Smooth muscle cell (in vitro differentiated cells): Measurements from ENCODE around the gene CLEC18B. TPM values are rescaled to one million over a fixed set of nuclear protein-coding genes. Genes with fewer than 3 reads are reported as not detected.
"Not testable (repeated sequence)": the region's sequence is repeated elsewhere in the genome, so short reads cannot be mapped to it uniquely, and the experiment has no call there.

ENCODE experiments used
- DNase-seq: peaks from one replicate; lab custom pipeline; 2025; ENCODE audit not compliant: unreplicated experiment; lab: John Stamatoyannopoulos, UW
- H2AFZ ChIP-seq: fragments of 200-600 bp; sonication (generic); 2 replicates; pipeline ENCODE4 v1.6.0; 2016; ENCODE audit warnings: antibody characterized with exemption, low read depth, mild to moderate bottlenecking
- H3F3A ChIP-seq: fragments of 200-600 bp; sonication (generic); 2 replicates; pipeline ENCODE4 v1.6.0; 2017; ENCODE audit warnings: antibody characterized with exemption, low read depth
- H3K27ac ChIP-seq: fragments of 200-600 bp; sonication (generic); 2 replicates; pipeline ENCODE4 v1.5.1; 2016; ENCODE audit warnings: low read depth, mild to moderate bottlenecking
- H3K27me3 ChIP-seq: fragments of 200-600 bp; sonication (generic); 2 replicates; pipeline ENCODE4 v1.6.1; 2016; ENCODE audit warnings: low read depth, mild to moderate bottlenecking
- H3K36me3 ChIP-seq: fragments of 200-600 bp; sonication (generic); 2 replicates; pipeline ENCODE4 v1.5.1; 2016; ENCODE audit warnings: low read depth
- H3K4me1 ChIP-seq: fragments of 200-600 bp; sonication (generic); 2 replicates; pipeline ENCODE4 v1.5.1; 2016; ENCODE audit warnings: low read depth
- H3K4me2 ChIP-seq: fragments of 200-600 bp; sonication (generic); 2 replicates; pipeline ENCODE4 v1.6.0; 2016; ENCODE audit warnings: mild to moderate bottlenecking
- H3K4me3 ChIP-seq: fragments of 200-600 bp; sonication (generic); 2 replicates; pipeline ENCODE4 v1.5.1; 2016; ENCODE audit warnings: mild to moderate bottlenecking
- H3K79me2 ChIP-seq: fragments of 200-600 bp; sonication (generic); 2 replicates; pipeline ENCODE4 v1.6.0; 2016; ENCODE audit warnings: low read depth, mild to moderate bottlenecking
- H3K9ac ChIP-seq: fragments of 200-600 bp; sonication (generic); 2 replicates; pipeline ENCODE4 v1.6.0; 2016; ENCODE audit warnings: low read depth
- H3K9me3 ChIP-seq: fragments of 200-600 bp; sonication (generic); replicated peaks from 2 replicates; pipeline ENCODE4 v1.5.1; 2016; ENCODE audit warnings: low read depth
- H4K20me1 ChIP-seq: fragments of 200-600 bp; sonication (generic); 2 replicates; pipeline ENCODE4 v1.6.0; 2016; ENCODE audit warnings: low read depth
- WGBS: methylation state at CpG from one replicate; pipeline ENCODE4 v1.1.7; 2016; ENCODE audit warnings: low lambda C conversion rate; 5-methylcytosine and 5-hydroxymethylcytosine counted together
- polyA plus RNA-seq: library from polyadenylated mRNA; unstranded; fragments of >200 nt; fragmentation: Nextera tagmentation; extraction: Ambion mirVana; gene quantifications from 2 replicates; pipeline ENCODE4 v1.2.1, GENCODE V29; 2016
- total RNA-seq: library from RNA; depleted of rRNA; stranded (reverse); fragments of >200 nt; gene quantifications from 2 replicates; pipeline ENCODE4 v1.2.3, GENCODE V29; 2014

CLEC18B gene
- total and polyA plus RNA-seq, 2 experiments from 2014 or later: 0.87 to 1.4 TPM

DNA sequence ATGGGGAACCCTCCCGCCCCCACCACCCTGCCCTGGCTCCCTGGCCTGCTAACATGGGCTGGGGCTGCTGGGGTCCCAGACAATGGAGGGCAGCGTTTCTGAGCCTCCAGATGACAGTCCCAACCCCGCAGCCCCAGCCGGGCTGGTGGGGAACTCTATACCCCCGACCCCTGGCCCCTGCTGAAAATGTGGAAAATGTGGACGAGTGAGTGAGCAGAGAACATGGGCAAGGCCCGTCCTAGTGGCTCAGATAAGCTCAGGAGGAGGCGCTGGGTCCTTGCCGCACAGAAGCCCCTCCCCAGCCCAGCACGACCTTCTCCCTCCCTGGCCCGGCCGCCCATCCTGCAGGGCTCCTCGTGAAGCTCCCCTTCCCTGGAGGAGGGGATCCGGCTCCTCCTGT, 1.5 kb downstream of the CLEC18B start:
- H3K27ac ChIP-seq, H3K4me3 ChIP-seq, H3K4me2 ChIP-seq, H3K27me3 ChIP-seq, H3K36me3 ChIP-seq, H3K4me1 ChIP-seq, H3K9ac ChIP-seq, H3K9me3 ChIP-seq, DNase-seq, H4K20me1 ChIP-seq, H3F3A ChIP-seq, H3K79me2 ChIP-seq, H2AFZ ChIP-seq: not testable (repeated sequence)
- 57% methylated on average over 5 of the region's 14 CpGs for WGBS

DNA sequence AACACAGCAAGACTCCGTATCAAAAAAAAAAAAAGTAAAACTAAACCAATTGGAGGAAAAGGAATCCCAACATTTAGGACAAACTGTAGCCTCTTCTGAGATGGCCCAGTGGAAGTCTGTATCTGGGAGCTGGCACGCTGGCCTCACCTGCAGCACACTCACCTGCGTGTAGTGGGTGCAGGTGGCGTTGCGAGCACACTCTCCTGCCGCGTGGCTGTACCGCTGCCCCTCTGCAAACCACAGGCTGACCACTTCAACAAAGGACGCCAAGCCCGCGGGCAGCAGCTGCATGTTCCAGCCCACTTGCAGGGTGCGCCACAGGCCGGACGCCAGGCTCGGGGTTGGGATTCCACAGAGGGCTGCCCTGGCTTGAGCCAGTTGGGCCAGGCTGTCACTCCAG, 3.4 kb downstream of the CLEC18B start:
- H4K20me1 ChIP-seq, DNase-seq, H3K36me3 ChIP-seq, H3K27ac ChIP-seq, H3K9me3 ChIP-seq, H2AFZ ChIP-seq, H3K4me3 ChIP-seq, H3K27me3 ChIP-seq, H3K79me2 ChIP-seq, H3F3A ChIP-seq, H3K4me2 ChIP-seq, H3K9ac ChIP-seq, H3K4me1 ChIP-seq: not testable (repeated sequence)
- 93% methylated on average over 8 of the region's 15 CpGs for WGBS

DNA sequence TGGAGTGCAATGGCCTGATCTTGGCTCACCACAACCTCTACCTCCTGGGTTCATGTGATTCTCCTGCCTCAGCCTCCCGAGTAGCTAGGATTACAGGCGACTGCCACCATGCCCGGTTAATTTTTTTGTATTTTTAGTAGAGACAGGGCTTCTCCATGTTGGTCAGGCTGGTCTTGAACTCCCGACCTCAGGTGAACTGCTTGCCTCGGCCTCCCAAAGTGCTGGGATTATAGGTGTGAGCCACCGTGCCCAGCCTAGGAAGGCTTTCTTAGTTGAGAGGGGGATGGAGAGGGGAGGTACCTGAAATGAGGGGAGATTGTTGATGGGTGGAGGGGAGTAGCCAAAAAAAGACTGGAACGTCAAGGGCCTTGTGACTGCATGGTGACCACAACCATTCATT, 7.4 kb downstream of the CLEC18B start:
- not testable (repeated sequence) for H3K4me3 ChIP-seq, H3K4me1 ChIP-seq, H3K79me2 ChIP-seq, H3K9me3 ChIP-seq, H4K20me1 ChIP-seq, H3K9ac ChIP-seq, H3K27ac ChIP-seq, H3K4me2 ChIP-seq, H3F3A ChIP-seq, H2AFZ ChIP-seq, DNase-seq, H3K36me3 ChIP-seq, H3K27me3 ChIP-seq
- WGBS: 89% methylated on average over 7 of the region's 7 CpGs

DNA sequence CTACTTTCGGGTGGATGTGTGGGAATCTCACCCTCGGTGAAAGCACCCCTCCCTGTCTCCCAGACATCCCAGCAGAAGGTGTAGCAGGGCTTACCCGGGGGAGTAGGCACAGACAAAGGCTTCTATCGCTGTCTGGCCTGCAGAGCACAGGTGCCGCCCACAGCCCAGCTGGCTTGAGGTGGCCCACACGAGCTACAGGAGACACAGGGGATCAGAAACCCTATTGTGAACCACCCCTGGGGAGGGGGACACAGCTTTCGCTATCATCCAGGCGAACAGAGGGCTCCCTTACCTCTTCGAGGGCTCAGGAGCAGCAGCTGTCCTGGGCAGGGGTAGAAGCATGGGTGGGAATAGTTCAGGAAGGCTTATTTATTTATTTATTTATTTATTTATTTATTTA, 7.8 kb downstream of the CLEC18B start:
- H3K9ac ChIP-seq, H3K4me3 ChIP-seq, H3K9me3 ChIP-seq, H3K4me1 ChIP-seq, H3K27ac ChIP-seq, H3K36me3 ChIP-seq, H3F3A ChIP-seq, DNase-seq, H3K79me2 ChIP-seq, H2AFZ ChIP-seq, H3K4me2 ChIP-seq, H3K27me3 ChIP-seq, H4K20me1 ChIP-seq: not testable (repeated sequence)
- 88% methylated on average over 9 of the region's 9 CpGs for WGBS

DNA sequence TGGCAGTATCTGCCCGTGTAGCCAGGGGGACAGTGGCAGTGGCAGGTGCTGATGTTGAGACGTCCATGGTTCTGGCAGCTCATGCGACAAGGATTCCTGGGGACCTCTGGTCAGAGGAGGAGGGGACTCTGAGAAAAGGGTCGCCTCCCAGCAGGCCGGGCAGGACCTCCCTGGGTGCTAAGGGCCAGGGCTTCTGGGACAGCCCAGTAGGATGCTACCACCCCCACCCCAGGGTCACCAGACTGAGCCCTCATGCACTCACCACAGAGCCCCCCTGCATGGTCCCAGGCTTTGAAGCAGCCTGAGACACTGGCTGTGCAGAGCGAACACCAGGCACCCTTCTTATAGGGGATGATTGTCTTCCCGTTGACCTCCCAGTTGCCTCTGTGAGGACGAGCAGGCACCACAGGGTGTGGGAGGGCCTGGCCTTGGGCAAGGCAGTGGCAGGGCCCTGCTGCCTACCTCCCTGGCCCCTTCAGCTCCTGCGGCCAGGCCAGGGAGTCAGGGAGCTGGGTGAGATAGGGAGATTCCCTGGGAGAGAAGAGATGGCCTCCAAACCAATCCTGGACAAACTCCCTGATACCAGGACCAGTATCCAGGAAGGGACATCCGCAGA, 8.4 kb downstream of the CLEC18B start:
- H3K4me2 ChIP-seq, H4K20me1 ChIP-seq, H3K4me1 ChIP-seq, H3K79me2 ChIP-seq, H3F3A ChIP-seq, H3K27ac ChIP-seq, H3K36me3 ChIP-seq, H3K9ac ChIP-seq, H3K4me3 ChIP-seq, H3K27me3 ChIP-seq, H2AFZ ChIP-seq, DNase-seq, H3K9me3 ChIP-seq: not testable (repeated sequence)
- 88% methylated on average over 9 of the region's 10 CpGs for WGBS

DNA sequence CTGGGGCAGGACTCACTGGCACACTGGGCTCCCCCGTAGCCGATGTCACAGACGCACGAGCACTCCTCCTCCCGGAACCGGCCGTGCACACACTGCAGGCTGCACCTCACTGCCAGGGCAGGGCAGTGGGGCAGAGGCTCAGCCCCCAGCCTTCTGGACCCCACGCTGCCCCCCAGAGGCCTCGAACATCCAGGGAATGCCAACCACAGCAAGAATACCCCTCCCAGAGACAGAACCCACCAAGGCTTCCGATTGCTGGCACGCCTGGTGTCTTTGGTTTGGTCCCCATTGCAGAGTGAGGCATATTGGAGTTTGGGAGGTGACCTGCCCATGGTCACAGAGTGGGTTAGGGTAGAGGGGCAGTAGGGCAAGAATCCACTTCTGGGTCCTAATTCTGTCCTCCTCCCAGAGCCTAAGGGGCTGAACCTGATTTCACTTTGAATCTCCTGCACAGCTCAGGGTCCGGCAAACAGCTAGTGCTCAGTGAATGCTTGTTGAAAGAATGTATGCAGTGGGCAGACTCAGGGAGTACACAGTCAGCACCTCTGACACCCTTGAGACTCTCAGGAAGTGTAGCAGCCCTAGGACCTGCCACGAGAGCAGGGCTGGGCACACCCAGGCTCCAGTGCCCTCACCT, 9.0 kb downstream of the CLEC18B start:
- H3K27ac ChIP-seq, H3K9me3 ChIP-seq, H3K79me2 ChIP-seq, DNase-seq, H4K20me1 ChIP-seq, H3F3A ChIP-seq, H3K27me3 ChIP-seq, H2AFZ ChIP-seq, H3K4me1 ChIP-seq, H3K9ac ChIP-seq, H3K4me3 ChIP-seq, H3K36me3 ChIP-seq, H3K4me2 ChIP-seq: not testable (repeated sequence)
- WGBS: 67% methylated on average over 5 of the region's 13 CpGs

DNA sequence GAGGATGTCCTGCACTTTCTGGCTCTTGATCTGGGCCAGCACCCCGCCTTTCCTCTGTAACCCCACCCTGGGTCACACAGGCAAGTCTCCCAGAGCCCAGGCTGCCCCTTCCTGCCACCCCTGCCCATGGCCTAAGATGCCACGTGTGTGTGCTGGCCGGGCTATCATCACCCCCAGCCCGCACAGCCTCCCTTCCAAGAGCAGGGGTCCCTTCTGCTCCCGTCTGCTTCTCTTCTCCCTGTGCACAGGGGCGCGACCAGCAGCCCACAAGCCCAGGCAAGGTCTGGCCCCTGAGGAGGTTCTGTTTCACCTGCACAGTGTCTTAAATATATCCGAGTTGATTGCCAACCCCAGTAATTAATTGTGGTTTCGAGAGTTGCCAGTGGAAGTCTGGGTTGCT, 10.3 kb downstream of the CLEC18B start:
- H3K27me3 ChIP-seq, H3K4me2 ChIP-seq, H3K9ac ChIP-seq, H3K4me1 ChIP-seq, H3K27ac ChIP-seq, DNase-seq, H4K20me1 ChIP-seq, H3F3A ChIP-seq, H3K36me3 ChIP-seq, H3K4me3 ChIP-seq, H3K79me2 ChIP-seq, H3K9me3 ChIP-seq, H2AFZ ChIP-seq: not testable (repeated sequence)
- 93% methylated on average over 8 of the region's 9 CpGs for WGBS

DNA sequence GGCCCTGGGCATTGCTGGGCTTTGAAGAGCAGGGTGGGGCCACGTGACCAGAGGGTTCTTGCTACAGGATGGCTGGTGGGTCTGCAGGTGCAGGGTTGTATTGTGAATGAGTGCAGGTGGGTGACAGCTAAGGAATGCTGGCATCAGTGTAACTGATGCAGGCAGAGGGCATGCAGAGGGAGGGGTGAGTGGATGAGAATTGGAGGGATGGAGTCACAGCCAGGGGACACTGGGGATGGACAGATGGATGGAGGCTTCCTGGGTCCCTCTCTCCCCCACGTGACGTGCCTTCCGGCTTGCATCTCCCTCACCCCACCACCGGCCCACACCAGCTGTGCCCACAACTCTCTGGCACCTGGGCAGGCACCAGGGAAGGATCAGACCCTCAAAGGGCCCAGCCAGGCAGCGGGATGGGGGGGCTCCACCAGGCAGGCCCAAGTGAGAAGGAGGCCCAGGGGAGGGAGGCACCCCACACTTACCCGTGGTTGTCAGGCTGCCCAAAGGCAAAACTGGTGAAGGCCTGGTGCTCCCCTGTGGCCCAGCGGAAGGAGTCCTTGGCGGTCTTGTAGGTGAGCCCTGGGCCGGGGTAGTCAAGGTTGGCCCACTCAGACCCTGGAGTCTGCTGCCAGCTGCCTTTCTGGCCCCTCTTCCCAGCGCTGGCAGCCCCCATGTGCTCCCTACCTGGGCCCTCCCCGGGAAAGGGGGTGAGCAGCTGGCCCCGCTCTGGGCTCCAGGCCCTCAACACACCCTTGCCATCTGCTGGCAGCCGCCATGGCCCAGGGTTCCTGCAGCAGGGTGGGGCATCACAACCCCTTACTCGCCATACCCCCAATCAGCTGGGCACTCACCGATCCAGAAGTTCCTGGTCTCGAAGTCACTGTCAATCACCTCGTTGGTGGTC, 11.0 kb downstream of the CLEC18B start:
- H3K9me3 ChIP-seq, H4K20me1 ChIP-seq, H3K27ac ChIP-seq, H3K4me2 ChIP-seq, H3K79me2 ChIP-seq, H3K4me3 ChIP-seq, H3K27me3 ChIP-seq, H3K36me3 ChIP-seq, H3F3A ChIP-seq, DNase-seq, H3K4me1 ChIP-seq, H2AFZ ChIP-seq, H3K9ac ChIP-seq: not testable (repeated sequence)
- 91% methylated on average over 8 of the region's 18 CpGs for WGBS
